BJ (cell line): ENCODE data around the gene EHD2. TPM values are rescaled to one million over a fixed set of nuclear protein-coding genes. Genes with fewer than 3 reads are reported as not detected.

Source experiments
- CTCF ChIA-PET: fragments of 350-600 bp; formaldehyde crosslinking; extraction: SDS; loops from one replicate; lab custom pipeline; 2021; ENCODE audit warnings: antibody characterized with exemption, inconsistent platforms; lab: Yijun Ruan, JAX
- POLR2A ChIA-PET: fragments of 300-600 bp; sonication (Branson Sonifier 250); formaldehyde crosslinking; extraction: SDS; loops from one replicate; lab custom pipeline; 2021; ENCODE audit warnings: antibody characterized with exemption; lab: Charles Lee
- DNase-seq: peaks from one replicate; pipeline ENCODE4 v3.0.0-alpha.2; 2011; ENCODE audit warnings: low read depth
- H3K27me3 ChIP-seq: 2 replicates; pipeline ENCODE4 v1.6.0; 2011; ENCODE audit warnings: low read length; ENCODE audit not compliant: control insufficient read depth, insufficient read depth
- H3K36me3 ChIP-seq: 2 replicates; pipeline ENCODE4 v1.5.1; 2011; ENCODE audit warnings: low read length; ENCODE audit not compliant: control insufficient read depth, insufficient read depth
- H3K4me3 ChIP-seq: 2 replicates; pipeline ENCODE4 v1.5.1; 2011; ENCODE audit warnings: low read depth, mild to moderate bottlenecking, control low read depth, low read length
- CTCF ChIP-seq: IDR thresholded peaks from 2 replicates; pipeline ENCODE4 v1.5.1; 2011; ENCODE audit warnings: low read depth, mild to moderate bottlenecking, control low read depth, inconsistent platforms, low read length, moderate library complexity; ENCODE audit not compliant: insufficient read depth
- polyA plus RNA-seq: library from polyadenylated mRNA; depleted of rRNA; stranded (reverse); fragments of >200 nt; gene quantifications from 2 replicates; pipeline ENCODE4 v1.2.3, GENCODE V29; 2011

The EHD2 gene
- polyA plus RNA-seq, 1 experiment: 132 TPM

- POLR2A ChIA-PET: no interaction called here
- Histone ChIP-seq H3K27me3 (no peaks in the 10 kb centered on the region), H3K36me3 (peaks cover 23% of the 10 kb centered on the region), H3K4me3 (no peak overlapping the region)
- no peak for TF ChIP-seq CTCF
- DNase-seq: no peak
- CTCF ChIA-PET: interaction anchor here (1.0 to 19.3 kb wide), 4 partner anchors 11 to 269 kb away, joined by 3 to 428 read pairs (median 10); partner anchors contain the start of gene NAPA
These were observed 12.1 kb upstream of the EHD2 start for GRCh38 chr19:47700934-47701716.

- ChIA-PET POLR2A (no interaction called here), CTCF (interaction anchor here (1.0 to 19.3 kb wide), 4 partner anchors 41 to 270 kb away, joined by 3 to 428 read pairs (median 10); partner anchors contain the start of gene NAPA)
- TF ChIP-seq CTCF: no peak
- Histone ChIP-seq H3K36me3 (peaks cover 23% of the 10 kb centered on the region), H3K27me3 (no peaks in the 10 kb centered on the region), H3K4me3 (no peak overlapping the region)
- DNase-seq: no peak
These were observed 11.3 kb upstream of the EHD2 start for GRCh38 chr19:47701717-47702552.

- POLR2A ChIA-PET: no interaction called here
- CTCF ChIA-PET: interaction anchor here (0.6 to 19.3 kb wide), 4 partner anchors 10 to 271 kb away, joined by 3 to 428 read pairs (median 8); partner anchors contain the start of gene EHD2
- Histone ChIP-seq H3K27me3 (no peaks in the 10 kb centered on the region), H3K4me3 (no peak overlapping the region), H3K36me3 (peaks cover 23% of the 10 kb centered on the region)
- no peak for TF ChIP-seq CTCF
- DNase-seq: no peak
These were observed 10.6 kb upstream of the EHD2 start for GRCh38 chr19:47702671-47703070.

GRCh38 chr19:47703301-47703700 is 9.9 kb upstream of the EHD2 start:
- Histone ChIP-seq H3K27me3 (no peaks in the 10 kb centered on the region), H3K36me3 (peaks cover 21% of the 10 kb centered on the region), H3K4me3 (no peak overlapping the region)
- no peak for DNase-seq
- ChIA-PET CTCF (interaction anchor here (0.6 to 19.3 kb wide), 8 partner anchors 9 to 271 kb away, joined by 3 to 428 read pairs (median 4); partner anchors contain the start of gene EHD2), POLR2A (no interaction called here)
- no peak for TF ChIP-seq CTCF

GRCh38 chr19:47704024-47704423 is 9.2 kb upstream of the EHD2 start:
- ChIA-PET POLR2A (no interaction called here), CTCF (interaction anchor here (0.6 to 19.3 kb wide), 5 partner anchors 8 to 272 kb away, joined by 3 to 428 read pairs (median 5); partner anchors contain the start of gene EHD2)
- no peaks in the 10 kb centered on the region for H3K27me3 ChIP-seq

More at GRCh38 chr19:47704024-47704423, 9.2 kb upstream of the EHD2 start:
- H3K36me3 ChIP-seq: peaks cover 16% of the 10 kb centered on the region
- TF ChIP-seq CTCF: no peak
- no peak overlapping the region for H3K4me3 ChIP-seq
- no peak for DNase-seq
